GM21825 (cell line): ENCODE measurements around the gene CTNNBIP1.
"Not testable (repeated sequence)": the region's sequence is repeated elsewhere in the genome, so short reads cannot be mapped to it uniquely, and the experiment has no call there.

Experiments
- ATAC-seq: cut with Tn5 transposase; IDR thresholded peaks from one replicate; pipeline ENCODE4 v1.9.1; 2021; ENCODE audit warnings: mild to moderate bottlenecking, moderate library complexity; ENCODE audit not compliant: unreplicated experiment

Gene CTNNBIP1, protein sequence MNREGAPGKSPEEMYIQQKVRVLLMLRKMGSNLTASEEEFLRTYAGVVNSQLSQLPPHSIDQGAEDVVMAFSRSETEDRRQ

DNA sequence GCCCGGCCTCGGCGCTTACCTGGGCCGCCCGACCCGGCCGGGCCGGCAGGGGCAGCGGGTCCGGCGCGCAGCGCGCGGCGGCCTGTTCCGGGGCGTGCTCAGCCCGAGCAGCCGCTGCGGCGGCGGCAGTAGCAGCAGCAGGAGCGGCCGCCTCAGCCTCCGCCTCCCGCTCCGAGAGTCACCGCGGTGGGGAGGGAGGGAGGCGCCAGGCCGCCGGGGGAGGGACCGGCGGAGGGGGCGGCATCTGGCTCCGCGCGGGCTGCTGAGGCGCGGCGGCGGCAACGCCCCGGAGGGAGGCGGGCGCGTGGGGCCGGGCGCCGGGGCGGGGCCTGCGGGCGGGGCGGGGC, at the start of gene CTNNBIP1:
Gene CTNNBIP1 (minus strand): TSS at position 194 of the 347 bp plus-strand sequence. CDS start 38,205 bp downstream, outside the sequence.
- ATAC-seq, result peak; percentile 74

- no peak for ATAC-seq
Measured at GRCh38 chr1:9957726-9958125, 47.7 kb upstream of the CTNNBIP1 start.

GRCh38 chr1:9946315-9946714, 36.2 kb upstream of the CTNNBIP1 start:
- ATAC-seq, result no peak

DNA sequence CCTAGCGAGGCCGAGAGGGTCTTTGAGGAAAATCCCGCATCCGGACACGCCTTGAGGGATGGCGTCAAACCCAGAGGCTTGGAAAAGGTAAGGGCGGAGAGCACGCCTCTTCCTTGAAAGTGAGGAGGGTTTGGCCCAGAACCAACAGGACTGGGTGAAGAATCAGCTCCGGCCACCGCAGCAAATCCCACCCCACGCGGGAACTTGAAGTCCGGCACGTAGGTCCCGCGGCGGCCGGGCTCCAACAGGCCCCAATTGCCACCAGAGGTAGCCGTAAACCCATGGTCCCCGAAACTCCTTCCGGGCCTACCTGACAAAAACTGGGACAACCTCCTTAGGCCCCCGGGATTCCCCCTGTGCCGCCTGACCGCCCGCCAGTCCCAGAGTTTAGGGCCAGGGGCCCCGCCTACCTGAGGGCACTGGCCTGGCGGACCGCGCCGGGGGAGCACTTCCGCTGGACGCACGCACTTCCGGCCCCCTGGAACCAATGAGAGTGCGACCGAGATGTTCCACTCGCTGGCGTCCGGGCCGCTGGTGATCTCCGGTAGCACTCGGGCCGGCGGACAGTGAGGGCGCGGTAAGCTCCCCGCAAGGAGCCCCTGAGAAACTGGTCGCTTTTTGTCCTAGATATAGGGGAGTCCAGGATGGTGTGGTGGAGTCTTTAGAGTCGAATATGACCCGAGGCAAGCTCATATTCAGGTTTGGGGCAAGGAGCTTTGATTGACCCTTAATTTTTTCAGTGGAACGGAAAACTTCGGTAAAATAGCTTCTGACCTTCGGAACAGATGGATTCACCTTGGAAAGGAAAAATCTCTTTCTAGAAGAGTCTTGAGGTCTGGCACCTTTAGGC, 33.1 kb upstream of the CTNNBIP1 start, which contains the start of the genes LZIC and NMNAT1:
Gene LZIC (minus strand): TSS at position 453 of the 850 bp plus-strand sequence. CDS start 6,772 bp downstream, outside the sequence.
Gene NMNAT1 (plus strand): TSS at position 537 of the 850 bp plus-strand sequence. CDS start 28,599 bp downstream, outside the sequence.
- ATAC-seq, result peak; percentile 85

DNA sequence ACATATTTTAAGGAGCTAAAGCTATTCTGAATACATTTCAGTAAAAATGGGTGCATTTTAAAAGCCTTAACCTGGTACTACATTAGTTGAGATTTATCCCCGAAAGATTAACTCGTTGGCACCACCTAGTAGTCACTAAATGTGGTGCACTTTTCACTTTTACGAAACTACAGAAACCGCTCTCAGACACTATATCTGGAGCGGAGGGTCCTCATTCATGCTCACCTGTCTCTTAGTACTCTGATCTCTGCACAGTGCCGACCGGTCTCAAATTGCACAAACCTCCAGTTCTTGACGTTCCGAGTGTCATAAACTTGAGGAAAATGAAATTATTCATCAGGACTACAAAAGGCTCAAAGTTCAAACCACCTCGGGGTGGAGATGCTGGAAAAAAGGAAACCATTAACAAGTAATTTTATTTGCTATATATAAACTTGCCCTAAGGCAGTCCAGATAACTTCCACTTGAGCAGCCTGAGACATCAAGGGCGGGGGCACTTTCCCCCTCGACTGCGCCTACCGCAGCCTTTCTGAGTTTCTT, 32.4 kb upstream of the CTNNBIP1 start:
- ATAC-seq, result peak; percentile 32

GRCh38 chr1:9929431-9930385, 19.6 kb upstream of the CTNNBIP1 start:
- no peak for ATAC-seq

- no peak for ATAC-seq
Measured at GRCh38 chr1:9927259-9927658, 17.2 kb upstream of the CTNNBIP1 start.

- ATAC-seq, result no peak
Measured at GRCh38 chr1:9922342-9922741, 12.3 kb upstream of the CTNNBIP1 start.

GRCh38 chr1:9920606-9921005, 10.5 kb upstream of the CTNNBIP1 start:
- no peak for ATAC-seq

- ATAC-seq, result no peak
Measured at GRCh38 chr1:9917901-9918300, 7.8 kb upstream of the CTNNBIP1 start.

DNA sequence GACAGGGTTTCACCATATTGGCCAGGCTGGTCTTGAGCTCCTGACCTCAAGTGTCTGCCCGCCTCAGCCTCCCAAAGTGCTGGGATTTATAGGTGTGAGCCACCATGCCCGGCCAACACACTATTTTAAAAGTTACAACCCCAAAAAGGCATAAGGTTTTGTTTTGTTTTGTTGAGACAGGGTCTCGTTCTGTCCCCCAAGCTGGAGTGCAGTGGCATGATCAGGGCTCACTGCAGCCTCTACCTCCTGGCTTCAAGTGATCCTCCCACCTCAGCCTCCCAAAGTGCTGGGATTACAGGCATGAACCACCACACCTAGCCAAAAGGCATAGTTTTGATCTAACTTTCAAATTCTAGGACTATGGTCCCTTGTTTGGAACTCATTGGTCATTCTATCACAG, 7.4 kb upstream of the CTNNBIP1 start:
- ATAC-seq, result not testable (repeated sequence)

- no peak for ATAC-seq
Measured at GRCh38 chr1:9916452-9916851, 6.4 kb upstream of the CTNNBIP1 start.

DNA sequence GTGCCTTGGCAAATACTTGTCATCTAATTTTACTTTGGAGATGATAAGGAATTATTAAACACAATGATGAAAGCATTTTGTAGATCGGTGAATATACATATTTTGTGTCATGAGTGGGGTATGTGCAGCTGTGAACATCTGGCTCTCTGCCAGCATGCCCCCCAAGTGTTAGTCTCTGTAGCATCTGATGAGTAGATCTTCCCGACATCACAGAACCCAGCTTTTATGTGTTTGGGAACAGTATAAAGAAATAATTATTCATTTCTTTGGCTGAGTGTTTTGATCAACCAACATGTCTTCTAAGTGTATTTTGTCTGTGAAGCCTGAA, 4.5 kb upstream of the CTNNBIP1 start:
- no peak for ATAC-seq

GRCh38 chr1:9912264-9912936, 2.3 kb upstream of the CTNNBIP1 start:
- no peak for ATAC-seq

GRCh38 chr1:9910423-9911178, 532 bp upstream of the CTNNBIP1 start:
- peak; percentile 93 for ATAC-seq

DNA sequence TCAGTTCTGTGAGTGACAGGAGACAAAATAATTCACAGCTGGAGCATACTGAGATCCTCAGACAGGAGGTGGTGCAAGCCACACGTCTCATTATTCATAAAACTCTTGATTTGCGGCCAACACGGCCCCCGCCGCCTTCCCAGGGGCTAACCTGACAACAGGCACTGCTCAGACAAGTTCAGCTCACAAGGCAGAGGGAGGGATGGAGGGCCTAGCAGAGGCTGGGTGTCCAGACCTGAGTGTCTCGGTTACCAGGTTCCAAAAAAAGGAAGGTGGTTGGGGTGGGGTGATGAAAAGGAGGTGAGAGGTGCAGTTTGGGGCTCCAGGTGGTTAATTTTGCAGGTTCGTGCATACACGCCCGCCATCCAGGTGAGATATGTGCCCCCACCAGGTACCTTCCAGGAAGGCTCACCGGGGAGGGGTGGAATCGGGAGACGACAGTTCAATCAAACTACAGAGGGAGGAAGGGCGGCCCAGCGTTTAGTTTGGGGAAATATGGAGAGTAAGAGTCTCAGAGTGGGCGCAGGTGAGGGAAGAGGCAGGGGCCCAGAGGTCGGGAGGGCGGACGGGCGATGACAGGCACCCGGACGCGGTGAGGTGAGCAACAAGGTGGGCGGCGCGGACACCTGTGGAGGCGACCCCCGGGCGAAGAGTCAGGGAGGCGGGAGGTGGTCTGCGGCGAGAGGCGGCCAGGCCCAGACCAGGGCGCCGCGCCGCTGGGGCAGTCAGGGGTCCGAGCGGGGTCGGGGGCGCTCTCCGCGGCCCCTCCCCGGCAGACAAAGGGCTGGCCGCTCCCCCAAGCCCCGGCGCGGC, 629 bp downstream of the CTNNBIP1 start:
- no peak for ATAC-seq

- no peak for ATAC-seq
Measured at GRCh38 chr1:9908871-9909233, 1.2 kb downstream of the CTNNBIP1 start.

DNA sequence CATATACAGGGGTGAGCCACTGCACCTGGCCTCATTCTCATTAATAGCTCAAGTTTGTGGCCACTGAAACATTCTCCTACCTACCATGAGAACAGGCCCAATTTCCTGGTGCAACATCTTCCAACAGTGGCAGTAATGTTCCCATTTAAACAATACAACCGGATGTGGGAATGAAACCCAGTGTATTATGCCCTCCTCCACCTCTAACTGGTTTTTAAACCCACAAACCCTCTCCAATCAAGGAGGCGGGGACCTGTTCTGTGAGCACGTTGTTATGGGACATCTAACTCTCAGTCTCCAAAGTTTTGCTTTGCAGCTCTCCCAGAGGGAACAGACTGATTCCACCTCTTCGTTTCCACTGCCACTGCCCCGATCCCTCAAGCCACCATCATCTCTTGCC, 2.6 kb downstream of the CTNNBIP1 start:
- ATAC-seq, result no peak

- no peak for ATAC-seq
Measured at GRCh38 chr1:9906466-9906865, 3.6 kb downstream of the CTNNBIP1 start.
